COLO668 (cell line): ENCODE results near the gene MMS22L.

ENCODE experiments used
- DNase-seq: peaks from one replicate; lab custom pipeline; 2025; ENCODE audit not compliant: unreplicated experiment; lab: John Stamatoyannopoulos, UW

Gene MMS22L

DNA sequence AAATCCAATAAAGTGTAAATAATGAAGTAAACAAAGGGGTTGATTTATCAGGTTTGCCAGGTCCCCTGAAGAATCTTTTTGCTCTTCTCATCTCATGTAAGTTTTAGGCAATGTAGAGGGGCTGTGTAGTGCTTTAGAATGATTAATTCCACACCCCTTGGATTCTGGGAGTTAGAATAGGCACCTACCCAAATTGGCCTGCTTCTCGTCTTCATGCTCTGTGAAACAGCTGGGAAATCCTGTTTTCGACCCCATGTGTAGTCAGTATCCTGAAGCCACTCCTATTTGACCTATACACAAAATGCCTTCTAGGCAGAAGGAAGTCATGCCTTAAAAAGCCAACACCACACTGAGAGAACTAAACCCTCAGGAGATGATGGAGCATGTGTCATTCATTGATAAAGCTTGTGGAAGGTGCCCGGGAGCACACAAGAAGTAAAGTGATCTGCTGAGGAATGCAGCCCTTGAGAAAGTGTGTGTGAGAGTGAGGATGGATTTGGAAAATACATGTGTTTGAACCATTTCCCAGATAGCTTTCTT lies 187.6 kb downstream of the MMS22L start:
- DNase-seq: no peak

DNA sequence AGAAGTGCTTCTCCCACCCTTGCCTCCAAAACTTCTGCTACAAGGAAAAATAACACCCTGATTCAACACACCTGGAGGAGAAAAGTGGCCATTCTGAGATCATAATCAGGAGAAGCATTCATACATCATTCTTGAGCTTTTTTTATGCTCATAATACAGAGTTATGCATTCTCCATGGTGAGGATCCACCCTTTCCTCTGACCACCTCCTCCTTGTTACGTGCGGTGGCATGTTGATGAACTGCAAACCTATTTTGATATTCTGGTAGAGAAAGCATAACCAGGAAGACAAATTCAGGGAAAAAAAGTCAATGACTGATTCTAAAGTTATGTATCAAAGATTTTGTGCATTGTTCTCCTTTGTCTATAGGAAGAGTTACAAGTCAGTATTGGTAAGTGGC lies 188.6 kb downstream of the MMS22L start:
- no peak for DNase-seq

DNA sequence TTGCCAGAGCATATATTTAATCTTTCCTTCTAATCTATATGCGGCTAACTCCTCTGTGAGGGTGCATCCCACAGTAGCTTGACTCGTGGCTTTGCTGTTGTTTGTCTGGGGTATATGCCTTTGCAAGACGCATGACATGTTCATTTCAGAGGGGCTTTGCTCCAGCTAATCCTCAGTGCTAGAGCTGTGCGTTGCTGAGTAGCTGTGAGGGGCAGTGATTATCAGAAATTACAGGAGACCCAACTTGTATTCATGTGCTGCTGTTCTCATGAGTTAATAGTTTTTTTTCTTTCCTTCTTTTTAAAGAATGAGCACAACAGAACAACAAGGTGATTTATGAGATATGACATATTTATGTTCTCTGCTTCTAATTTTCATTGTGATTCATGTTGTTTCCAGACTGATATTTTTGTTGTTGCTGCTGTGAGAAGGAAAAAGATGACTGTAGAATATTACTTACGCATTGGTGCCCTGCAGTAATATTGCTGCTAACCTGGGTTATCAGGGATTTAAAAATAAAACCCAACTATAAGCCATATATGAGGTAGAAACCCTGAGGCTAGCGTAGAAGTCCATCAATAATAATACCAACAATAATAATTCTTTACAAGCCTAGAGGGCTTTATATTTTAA lies 190.2 kb downstream of the MMS22L start:
- DNase-seq: no peak
